HepG2 (cell line): ENCODE results near the gene PPP1R9B. TPM values are rescaled to one million over a fixed set of nuclear protein-coding genes. Genes with fewer than 3 reads are reported as not detected.

Experiments
- FOXA1 ChIP-seq, 2 experiments: fragments of 450-650 bp in 1 of 2; sonication (generic) in 1 of 2; formaldehyde crosslinking in 1 of 2; IDR thresholded peaks; 2 replicates each; pipeline versions ENCODE4 v1.4.0 to v1.6.1; 2016 to 2020; ENCODE audit warnings: missing genetic modification reagents in 1 of 2
- GPN1 ChIP-seq: sonication (generic); formaldehyde crosslinking; IDR thresholded peaks from 2 replicates; pipeline ENCODE4 v1.5.1; 2020; ENCODE audit warnings: missing genetic modification reagents, borderline replicate concordance
- HDAC1 ChIP-seq: sonication (generic); formaldehyde crosslinking; IDR thresholded peaks from 2 replicates; pipeline ENCODE4 v1.5.1; 2020; ENCODE audit warnings: mild to moderate bottlenecking, missing genetic modification reagents
- HNF4G ChIP-seq, 2 experiments: sonication (generic) in 1 of 2; formaldehyde crosslinking in 1 of 2; IDR thresholded peaks; 2 replicates each; pipeline versions ENCODE4 v1.4.0 to v1.6.1; 2011 to 2020; ENCODE audit warnings: borderline replicate concordance in 2 of 2, low read depth in 2 of 2, mild to moderate bottlenecking in 2 of 2, low read length in 1 of 2, missing genetic modification reagents in 1 of 2, moderate library complexity in 1 of 2
- MAZ ChIP-seq, 2 experiments: sonication (generic) in 1 of 2; formaldehyde crosslinking in 1 of 2; IDR thresholded peaks; 2 replicates each; pipeline versions ENCODE4 v1.5.0 to v1.6.1; 2012 to 2020; ENCODE audit warnings: low read depth in 2 of 2, mild to moderate bottlenecking in 2 of 2, borderline replicate concordance in 1 of 2, improper control_type of control experiment in 1 of 2, low read length in 1 of 2, missing genetic modification reagents in 1 of 2, moderate library complexity in 1 of 2
- NCOR1 ChIP-seq: fragments of 200-600 bp; sonication (generic); IDR thresholded peaks from 2 replicates; pipeline ENCODE4 v1.7.0; 2017; ENCODE audit warnings: antibody characterized with exemption, low read length, borderline replicate concordance
- RARA ChIP-seq: IDR thresholded peaks from 2 replicates; pipeline ENCODE4 v1.6.1; 2016; ENCODE audit warnings: missing genetic modification reagents, missing compliant biosample characterization
- RFX5 ChIP-seq: IDR thresholded peaks from 2 replicates; pipeline ENCODE4 v1.6.1; 2011; ENCODE audit warnings: low read depth, low read length, improper control_type of control experiment
- SPEN ChIP-seq: sonication (generic); formaldehyde crosslinking; IDR thresholded peaks from 2 replicates; pipeline ENCODE4 v1.5.1; 2020; ENCODE audit warnings: low read depth, mild to moderate bottlenecking, missing genetic modification reagents
- U2AF2 ChIP-seq: fragments of 200-400 bp; formaldehyde crosslinking; IDR thresholded peaks from 2 replicates; pipeline ENCODE4 v1.6.1; 2017; ENCODE audit warnings: low read depth, mild to moderate bottlenecking, low read length
- ZNF362 ChIP-seq: sonication (generic); formaldehyde crosslinking; IDR thresholded peaks from 2 replicates; pipeline ENCODE4 v1.4.0; 2020; ENCODE audit warnings: missing genetic modification reagents, mild to moderate bottlenecking, borderline replicate concordance
- ZNF572 ChIP-seq: sonication (generic); formaldehyde crosslinking; IDR thresholded peaks from 2 replicates; pipeline ENCODE4 v1.5.1; 2020; ENCODE audit warnings: mild to moderate bottlenecking, missing genetic modification reagents
- ZNF687 ChIP-seq: sonication (generic); formaldehyde crosslinking; IDR thresholded peaks from 2 replicates; pipeline ENCODE4 v1.5.1; 2020; ENCODE audit warnings: mild to moderate bottlenecking, missing genetic modification reagents, moderate library complexity
- polyA plus RNA-seq, 8 experiments: library from polyadenylated mRNA; depleted of rRNA in 3 of 8; stranded (reverse) in 7 of 8; unstranded in 1 of 8; fragments of >200 nt; fragmentation: Illumina TruSeq in 4 of 8; extraction: Trizol in 4 of 8; gene quantifications; 2 replicates each; pipeline versions ENCODE4 v1.2.1 to v1.2.3, GENCODE V29; 2011 to 2016; ENCODE audit warnings: low read depth in 4 of 8, missing spikeins in 1 of 8, mixed read lengths in 1 of 8; ENCODE audit not compliant: insufficient read depth in 1 of 8
- total RNA-seq, 5 experiments: library from RNA; depleted of rRNA; stranded (reverse); fragments of >200 nt; fragmentation: Illumina TruSeq; extraction: Trizol; gene quantifications; 2 replicates each; pipeline ENCODE4 v1.2.3, GENCODE V29; 2016; ENCODE audit warnings: low read depth in 1 of 5

The PPP1R9B gene
- total and polyA plus RNA-seq, 2 of the 13 experiments (the other 11 are each of a cell fraction or from before 2014, with no cell fraction given): 9.4 to 15.8 TPM

GRCh38 chr17:50133028-50133768, 17.3 kb downstream of the PPP1R9B start (continued):
- TF ChIP-seq MAZ (IDR thresholded peaks at IDR 0.05; ENCODE audit: borderline replicate concordance, low read depth, low read length): peak; percentile 39; the same call in 1 of the 2 replicates
- TF ChIP-seq MAZ (CRISPR knock-in tag; IDR thresholded peaks at IDR 0.05; ENCODE audit: low read depth): no peak
- peak; percentile 40; the same call in 1 of the 2 replicates for TF ChIP-seq NCOR1
- TF ChIP-seq HDAC1: peak; percentile 82
- TF ChIP-seq SPEN (CRISPR knock-in tag): 0 out of 2 replicates have a peak, but pooled peaks have one; percentile 43
- TF ChIP-seq ZNF572: 0 out of 2 replicates have a peak, but pooled peaks have one; percentile 53
- TF ChIP-seq FOXA1 (IDR thresholded peaks at IDR 0.05): no peak
- TF ChIP-seq FOXA1 (CRISPR knock-in tag; IDR thresholded peaks at IDR 0.05): no peak; the same call in 1 of the 2 replicates
- TF ChIP-seq U2AF2: no peak
- TF ChIP-seq GPN1 (CRISPR knock-in tag): no peak
- TF ChIP-seq ZNF362 (CRISPR knock-in tag): peak; percentile 24; the same call in 1 of the 2 replicates
- peak; percentile 22; the same call in 1 of the 2 replicates for TF ChIP-seq RARA (CRISPR knock-in tag)
- TF ChIP-seq RFX5: no peak
- TF ChIP-seq HNF4G (IDR thresholded peaks at IDR 0.05; ENCODE audit: borderline replicate concordance, low read depth, low read length): peak; percentile 69
- no peak for TF ChIP-seq HNF4G (CRISPR knock-in tag; IDR thresholded peaks at IDR 0.05; ENCODE audit: borderline replicate concordance, low read depth)
- peak; percentile 69 for TF ChIP-seq ZNF687 (CRISPR knock-in tag)
